Measurements from ENCODE around the gene MYO16. TPM values are rescaled to one million over a fixed set of nuclear protein-coding genes. Genes with fewer than 3 reads are reported as not detected.
"Not testable (repeated sequence)": the region's sequence is repeated elsewhere in the genome, so short reads cannot be mapped to it uniquely, and the experiment has no call there.

The MYO16 gene
- total RNA-seq, 1 donor from 2014 or later = 1.2 TPM

- intact Hi-C loops (cut with DNase I) = no loop called here
- ATAC-seq (ENCODE audit: poor library complexity) = no peak
Measured at GRCh38 chr13:109211616-109212015, 582.2 kb downstream of the MYO16 start.

DNA sequence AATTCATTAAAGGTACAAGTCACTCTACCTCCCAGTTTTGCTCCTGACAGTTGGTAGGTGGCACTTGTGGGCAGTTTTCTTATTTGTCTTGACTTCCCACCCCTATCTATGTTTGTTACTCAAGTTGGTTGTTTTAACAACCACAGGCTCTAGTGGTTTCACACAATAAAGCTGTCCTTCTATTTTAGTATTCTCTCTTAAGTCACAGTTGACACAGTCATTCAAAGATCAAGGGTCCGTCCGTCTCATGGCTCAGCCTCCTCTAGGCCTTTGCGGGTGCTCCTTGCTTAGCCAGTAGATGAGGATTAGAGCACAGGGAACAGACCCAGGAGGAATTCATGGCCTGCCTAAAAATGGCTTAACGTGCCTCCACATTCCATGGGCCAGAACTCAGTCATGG is 583.2 kb downstream of the MYO16 start:
- ATAC-seq (ENCODE audit: poor library complexity) (no peak), DNase-seq (no peak)
- intact Hi-C loops (cut with DNase I) = no loop called here

More at GRCh38 chr13:109211616-109212015, 582.2 kb downstream of the MYO16 start:
- DNase-seq = no peak

GRCh38 chr13:109213714-109214113 is 584.3 kb downstream of the MYO16 start:
- intact Hi-C loops (cut with DNase I) = no loop called here
- ATAC-seq (ENCODE audit: poor library complexity) (no peak), DNase-seq (no peak)

DNA sequence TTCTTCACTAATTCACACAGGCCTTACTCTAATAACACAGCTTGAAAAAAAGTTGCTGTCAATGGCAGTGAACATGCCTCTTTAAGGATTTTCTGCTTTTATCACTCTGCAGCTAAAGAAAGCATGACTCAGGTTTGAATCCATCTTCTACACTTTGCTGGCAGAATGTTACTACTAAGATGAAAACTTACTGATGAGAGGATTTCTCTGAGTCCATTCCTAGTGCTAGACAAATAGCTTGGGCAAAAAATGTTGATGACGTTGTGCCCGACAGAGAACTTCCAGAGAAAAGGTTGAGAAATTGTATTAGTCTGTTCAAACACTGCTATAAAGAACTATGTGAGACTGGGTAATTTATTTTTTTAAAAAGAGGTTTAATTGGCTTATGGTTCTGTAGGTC is 585.0 kb downstream of the MYO16 start:
- DNase-seq (no peak), ATAC-seq (ENCODE audit: poor library complexity) (no peak)
- intact Hi-C loops (cut with DNase I) = no loop called here

DNA sequence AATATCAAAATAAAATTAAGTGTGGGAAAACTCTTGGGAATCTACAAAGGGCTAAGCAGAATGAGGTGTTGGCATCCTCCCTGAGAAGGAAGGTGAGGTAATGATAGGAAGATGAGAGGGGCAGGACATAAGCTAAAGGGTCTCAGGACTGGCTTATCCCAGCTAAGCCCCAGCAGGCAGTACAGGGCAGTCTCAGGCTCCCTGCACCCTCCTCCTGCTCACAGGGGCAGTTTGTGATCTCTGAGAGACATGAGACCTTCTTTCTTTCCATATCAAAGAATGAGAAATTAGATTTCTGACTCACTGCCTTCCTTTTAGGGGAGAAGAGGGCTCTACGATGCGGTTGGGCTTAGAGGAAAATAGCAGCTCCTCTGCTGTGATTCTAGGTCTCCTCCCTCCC is 586.0 kb downstream of the MYO16 start:
- DNase-seq (no peak), ATAC-seq (ENCODE audit: poor library complexity) (no peak)
- intact Hi-C loops (cut with DNase I) = no loop called here

GRCh38 chr13:109217510-109217909 is 588.1 kb downstream of the MYO16 start:
- ATAC-seq (ENCODE audit: poor library complexity); DNase-seq; intact Hi-C loops (cut with DNase I): not testable (repeated sequence)

DNA sequence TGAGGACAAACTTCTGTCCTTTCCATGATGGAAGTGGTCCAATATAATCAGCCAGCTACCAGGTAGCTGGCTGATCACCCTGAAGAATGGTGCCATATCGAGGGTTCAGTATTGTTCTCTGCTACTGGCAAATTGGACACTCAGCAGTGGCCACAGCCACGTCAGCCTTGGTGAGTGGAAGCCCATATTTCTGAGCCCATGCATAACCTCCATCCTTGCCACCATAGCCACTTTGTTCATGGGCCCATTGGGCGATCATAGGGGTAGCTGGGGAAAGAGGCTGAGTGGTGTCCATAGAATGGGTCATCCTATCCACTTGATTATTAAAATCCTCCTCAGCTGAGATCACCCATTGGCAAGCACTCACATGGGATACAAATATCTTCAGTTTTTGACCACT is 591.2 kb downstream of the MYO16 start:
- intact Hi-C loops (cut with DNase I) = no loop called here

DNA sequence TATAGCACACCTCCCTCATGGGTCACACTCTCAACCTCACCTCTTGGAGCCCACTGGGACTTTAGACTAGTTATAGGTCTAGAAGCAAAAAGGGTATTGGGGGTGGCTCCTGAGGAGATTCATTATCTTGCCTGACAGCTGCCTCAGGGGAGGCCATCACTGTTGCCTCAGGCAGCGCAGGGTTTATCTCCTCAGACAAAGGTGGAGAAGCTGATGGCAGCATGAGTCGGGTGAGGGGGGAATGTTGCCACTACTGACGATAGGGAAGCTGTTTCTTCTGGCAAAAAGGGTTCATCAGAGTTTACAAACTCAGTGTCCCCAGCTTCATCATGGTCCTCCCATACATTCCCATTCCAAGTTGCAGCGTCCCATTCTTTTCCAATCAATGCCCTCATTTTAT is 594.6 kb downstream of the MYO16 start:
- DNase-seq (no peak), ATAC-seq (ENCODE audit: poor library complexity) (no peak)
- intact Hi-C loops (cut with DNase I) = no loop called here

More for the DNA sequence above, 591.2 kb downstream of the MYO16 start:
- ATAC-seq (ENCODE audit: poor library complexity) (no peak), DNase-seq (no peak)

- no peak for DNase-seq
- ATAC-seq (ENCODE audit: poor library complexity) = no peak
- intact Hi-C loops (cut with DNase I) = no loop called here
Measured at GRCh38 chr13:109226631-109227030, 597.2 kb downstream of the MYO16 start.

DNA sequence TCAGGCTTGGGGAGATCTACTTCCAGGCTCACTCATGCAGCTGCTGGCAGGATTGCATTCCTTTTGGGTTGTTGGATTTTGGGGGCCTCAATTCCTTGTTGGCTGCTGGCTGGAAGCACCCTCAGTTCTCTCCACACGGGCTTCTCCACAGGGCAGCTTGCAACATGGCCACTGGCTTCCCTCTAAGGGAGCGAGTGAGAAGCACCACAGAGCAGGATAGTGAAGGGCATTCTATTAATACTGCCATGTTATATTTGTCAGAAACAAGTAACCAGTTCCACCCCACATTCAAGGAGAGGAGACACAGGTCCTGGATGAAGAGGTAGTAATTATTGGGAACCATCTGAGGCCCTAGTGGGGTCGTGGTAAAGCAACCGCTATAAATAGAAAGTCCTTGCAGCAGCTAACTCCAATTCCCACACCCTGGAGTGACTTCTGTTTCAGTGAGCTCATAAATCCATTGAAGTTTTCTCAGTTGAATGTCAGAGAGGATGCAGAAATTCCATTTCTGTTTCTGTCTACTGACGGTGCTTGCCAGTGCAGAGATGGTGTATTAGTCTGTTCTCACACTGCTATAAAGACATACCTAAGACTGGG is 598.0 kb downstream of the MYO16 start:
- peak; percentile 38 for ATAC-seq (ENCODE audit: poor library complexity)
- intact Hi-C loops (cut with DNase I) = no loop called here
- DNase-seq = no peak

DNA sequence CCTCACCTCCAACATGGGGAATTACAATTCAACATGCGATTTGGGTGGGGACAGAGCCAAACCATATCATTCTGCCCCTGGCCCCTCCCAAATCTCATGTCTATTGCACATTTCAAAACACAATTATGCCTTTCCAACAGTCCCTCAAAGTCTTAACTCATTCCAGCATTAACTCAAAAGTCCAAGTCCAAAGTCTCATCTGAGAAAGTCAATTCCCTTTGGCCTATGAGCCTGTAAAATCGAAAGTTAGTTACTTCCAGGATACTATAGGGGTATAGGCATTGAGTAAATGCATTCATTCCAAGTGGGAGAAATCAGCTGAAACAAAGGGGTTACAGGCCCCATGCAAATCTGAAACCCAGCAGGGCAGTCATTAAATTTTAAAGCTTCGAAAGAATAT is 598.8 kb downstream of the MYO16 start:
- intact Hi-C loops (cut with DNase I) = no loop called here
- DNase-seq (no peak), ATAC-seq (ENCODE audit: poor library complexity) (no peak)

DNA sequence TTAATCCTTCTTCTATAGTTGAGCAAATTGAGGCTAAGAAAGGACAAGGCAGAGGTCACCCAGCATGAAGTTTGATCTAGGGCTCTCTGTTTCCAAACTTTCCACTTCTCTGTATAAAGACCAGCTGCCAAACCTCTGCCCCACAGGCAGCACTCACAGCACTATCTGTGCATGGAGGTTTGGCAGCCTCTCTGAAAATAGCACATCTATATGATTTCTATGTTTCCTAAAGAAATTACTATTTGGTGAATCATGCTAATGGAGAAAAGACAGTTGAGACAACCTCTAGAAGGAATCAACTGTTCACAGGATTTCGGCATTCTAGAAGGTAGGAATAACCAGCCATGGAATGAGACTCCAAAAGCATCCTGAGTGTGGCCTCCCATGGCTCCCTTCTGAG is 602.5 kb downstream of the MYO16 start:
- DNase-seq (no peak), ATAC-seq (ENCODE audit: poor library complexity) (no peak)
- intact Hi-C loops (cut with DNase I) = no loop called here

- intact Hi-C loops (cut with DNase I) = no loop called here
Measured at GRCh38 chr13:109233293-109233692, 603.9 kb downstream of the MYO16 start.

GRCh38 chr13:109235901-109236300 is 606.5 kb downstream of the MYO16 start:
- DNase-seq (no peak), ATAC-seq (ENCODE audit: poor library complexity) (peak; percentile 36)
- intact Hi-C loops (cut with DNase I) = no loop called here

More at GRCh38 chr13:109233293-109233692, 603.9 kb downstream of the MYO16 start:
- ATAC-seq (ENCODE audit: poor library complexity) (no peak), DNase-seq (no peak)

GRCh38 chr13:109241160-109241559 is 611.7 kb downstream of the MYO16 start:
- intact Hi-C loops (cut with DNase I) = no loop called here
- no peak for DNase-seq
- ATAC-seq (ENCODE audit: poor library complexity) = peak; percentile 62

- intact Hi-C loops (cut with DNase I) = no loop called here
- ATAC-seq (ENCODE audit: poor library complexity) = peak; percentile 96
- DNase-seq = no peak
Measured at GRCh38 chr13:109243311-109243951, 614.0 kb downstream of the MYO16 start.

DNA sequence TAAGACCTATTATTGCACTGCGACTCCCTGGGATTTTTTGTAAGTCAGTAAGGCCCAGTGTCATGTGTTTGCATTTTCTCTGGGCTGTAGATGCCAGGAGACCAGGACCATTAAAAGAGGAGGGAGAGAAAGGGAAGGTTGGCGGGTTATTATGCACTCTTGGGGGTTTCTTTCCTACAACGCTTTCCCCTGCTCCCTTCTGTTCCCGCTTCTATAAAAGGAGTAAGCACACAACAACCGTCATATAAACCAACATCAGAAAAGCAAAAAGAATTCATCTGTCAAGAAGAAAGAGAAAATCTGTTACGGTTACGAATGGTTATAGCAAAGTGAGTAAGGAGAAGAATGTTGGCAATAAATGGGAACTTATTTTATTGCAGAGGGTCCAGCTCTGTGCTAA is 615.2 kb downstream of the MYO16 start:
- DNase-seq = no peak
- no peak for ATAC-seq (ENCODE audit: poor library complexity)
- intact Hi-C loops (cut with DNase I) = no loop called here

GRCh38 chr13:109246001-109246400 is 616.6 kb downstream of the MYO16 start:
- intact Hi-C loops (cut with DNase I) = no loop called here
- DNase-seq = no peak
- ATAC-seq (ENCODE audit: poor library complexity) = no peak

DNA sequence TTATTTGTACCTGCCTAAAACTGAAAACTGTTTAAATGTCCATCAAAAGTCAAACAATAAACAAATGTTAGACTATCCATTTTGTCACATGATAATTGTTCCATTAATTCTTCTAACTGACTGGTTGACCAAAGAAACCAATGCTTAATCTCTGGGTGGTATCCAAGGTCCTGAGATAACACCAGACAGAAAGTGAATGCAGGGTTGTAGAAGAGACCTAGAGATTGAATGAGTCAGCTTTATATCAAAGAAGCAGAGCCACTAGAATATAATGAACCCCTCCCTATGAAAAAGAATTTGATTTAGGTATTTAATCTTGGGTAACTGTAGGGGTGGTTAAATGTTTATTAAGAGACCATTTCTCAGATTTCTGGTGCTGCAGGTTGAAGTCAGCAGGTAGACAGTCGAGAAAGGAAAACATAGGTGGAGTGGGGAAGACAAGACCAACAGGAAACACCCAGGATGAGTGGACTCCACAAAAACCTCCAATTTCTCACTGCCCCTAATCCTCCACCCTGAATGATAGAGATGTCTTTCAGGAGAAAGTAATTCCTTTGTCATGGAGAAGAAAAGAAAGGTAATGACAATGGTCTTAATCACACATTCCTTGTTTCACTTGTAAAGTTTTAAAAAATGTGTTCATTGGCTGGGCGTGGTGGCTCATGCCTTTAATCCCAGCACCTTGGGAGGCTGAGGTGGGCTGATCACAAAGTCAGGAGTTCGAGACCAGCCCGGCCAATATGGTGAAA is 620.5 kb downstream of the MYO16 start:
- DNase-seq (no peak), ATAC-seq (ENCODE audit: poor library complexity) (no peak)
- intact Hi-C loops (cut with DNase I) = no loop called here

DNA sequence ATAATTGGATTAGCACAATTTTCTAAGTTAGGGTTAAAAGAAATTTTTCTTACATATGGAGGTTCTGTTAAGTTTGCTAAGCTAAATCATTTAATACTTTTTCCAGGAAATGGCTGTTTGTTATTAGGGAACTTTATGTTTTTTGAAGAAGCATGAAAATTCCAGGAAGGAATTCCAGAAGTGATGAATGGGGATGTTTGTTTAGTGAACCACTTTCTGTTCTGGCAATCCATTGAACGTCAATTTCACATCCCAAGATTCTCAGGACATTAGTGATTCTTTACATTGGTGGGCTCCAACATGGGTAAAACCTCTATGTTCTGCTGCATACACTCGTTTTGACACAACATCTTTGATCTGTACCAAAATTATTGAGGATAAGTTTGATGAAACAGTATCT is 622.5 kb downstream of the MYO16 start:
- intact Hi-C loops (cut with DNase I) = no loop called here
- DNase-seq (no peak), ATAC-seq (ENCODE audit: poor library complexity) (no peak)
